Mucosa of descending colon (tissue), 3 donors: ENCODE data around the gene ZP3. TPM values are rescaled to one million over a fixed set of nuclear protein-coding genes. Genes with fewer than 3 reads are reported as not detected.
"Not testable (repeated sequence)": the region's sequence is repeated elsewhere in the genome, so short reads cannot be mapped to it uniquely, and the experiment has no call there.

Source experiments
- ATAC-seq: fragments of 200-7000 bp; cut with Tn5 transposase; one replicate; pipeline ENCODE4 v1.9.1; 2020; ENCODE audit warnings: mild to moderate bottlenecking, moderate library complexity
- DNase-seq, 3 donors: peaks; one replicate each; pipeline ENCODE4 v3.0.0-alpha.2; 2020
- H3K36me3 ChIP-seq: fragments of 200-600 bp; one replicate; pipeline ENCODE4 v1.8.0; 2021; ENCODE audit warnings: low read depth, mild to moderate bottlenecking
- H3K4me1 ChIP-seq: fragments of 200-600 bp; one replicate; pipeline ENCODE4 v1.8.0; 2021; ENCODE audit warnings: low read depth, mild to moderate bottlenecking
- H3K4me3 ChIP-seq: fragments of 200-600 bp; one replicate; pipeline ENCODE4 v1.8.0; 2021; ENCODE audit warnings: mild to moderate bottlenecking
- H3K9me3 ChIP-seq: fragments of 200-600 bp; one replicate; pipeline ENCODE4 v1.8.0; 2021; ENCODE audit warnings: mild to moderate bottlenecking
- intact Hi-C, 2 donors: fragments of 100-400 bp; cut with DNase I in 1 of 2; cut with micrococcal nuclease in 1 of 2; formaldehyde crosslinking; loops; one replicate each; pipeline versions ENCODE4 v1.11.0 to v1.11.1; 2022; cut with DNase I, micrococcal nuclease
- total RNA-seq, 3 donors: library from RNA; stranded (reverse); fragmentation: NEBNext Ultra II Directional in 2 of 3; extraction: Animal tissue kit (Norgen Biotek cat#: 25700) in 2 of 3; gene quantifications; one replicate each; pipeline versions ENCODE4 v1.2.1 to v1.2.4, GENCODE V29; 2021 to 2023
- TF ChIP-seq, protein P1 (sequence below): fragments of 200-600 bp; IDR thresholded peaks from one replicate; pipeline ENCODE4 v1.8.0; 2022; ENCODE audit warnings: antibody characterized with exemption, mild to moderate bottlenecking
- donor health status: DM: no; HTN: no; CAD: no; lungs with moderate emphysema.
- donor health status: DM: no; HTN: no; CAD: no.
- donor health status: DM: no; HTN: yes; CAD: no.

The ZP3 gene
- total RNA-seq, 3 donors from 2014 or later, result 4.4 to 16.1 (median 10.8) TPM

DNA sequence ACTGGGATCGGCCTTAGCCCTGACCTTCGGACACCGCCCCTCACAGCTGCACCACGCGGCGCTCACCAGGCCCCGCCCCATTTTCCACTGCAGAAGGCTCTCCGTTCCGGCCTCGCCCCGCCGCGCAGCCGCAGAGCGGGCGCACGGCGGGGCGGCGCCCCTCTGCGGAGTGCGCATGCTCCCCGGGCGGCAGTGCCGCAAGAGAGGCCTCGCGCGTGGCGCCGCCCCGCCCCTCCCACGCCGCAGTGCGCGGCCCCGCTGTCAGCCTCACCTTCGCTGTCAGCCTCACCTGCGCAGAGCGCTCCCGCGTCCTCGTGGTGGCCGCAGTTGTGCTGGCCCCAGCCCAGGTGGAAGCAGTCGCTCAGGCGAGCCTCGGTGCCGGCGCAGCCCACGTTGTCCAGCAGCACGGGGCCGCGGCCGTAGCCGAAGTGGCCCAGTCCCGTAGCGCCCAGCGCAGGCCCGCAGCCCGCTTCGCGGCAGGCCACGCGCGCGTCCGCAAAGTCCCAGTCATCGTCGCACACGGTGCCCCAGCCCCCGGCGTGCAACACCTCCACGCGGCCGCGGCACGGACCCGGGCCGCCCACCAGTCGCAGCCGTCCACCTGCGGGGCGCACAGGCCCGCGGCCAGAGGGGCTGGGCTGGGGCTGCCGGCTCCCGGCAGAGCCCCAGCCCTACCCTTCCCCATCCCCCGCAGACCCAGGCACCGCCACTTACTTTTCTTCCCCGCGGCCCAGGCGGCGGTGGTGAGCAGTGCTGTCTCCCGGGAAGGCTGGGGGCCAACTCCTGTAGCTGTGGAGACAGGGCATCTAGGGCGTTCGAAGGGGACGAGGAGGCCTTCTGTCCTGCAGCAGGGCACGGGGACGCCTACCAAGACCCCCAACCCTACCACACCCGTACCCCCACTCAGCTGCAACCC lies 31.4 kb upstream of the ZP3 start:
- H3K36me3 ChIP-seq, result no peaks in the 10 kb centered on the region
- no peaks in the 10 kb centered on the region for H3K9me3 ChIP-seq
- peaks cover 10% of the 10 kb centered on the region for H3K4me1 ChIP-seq
- intact Hi-C loops, result no loop called here
- TF ChIP-seq, protein P1, sequence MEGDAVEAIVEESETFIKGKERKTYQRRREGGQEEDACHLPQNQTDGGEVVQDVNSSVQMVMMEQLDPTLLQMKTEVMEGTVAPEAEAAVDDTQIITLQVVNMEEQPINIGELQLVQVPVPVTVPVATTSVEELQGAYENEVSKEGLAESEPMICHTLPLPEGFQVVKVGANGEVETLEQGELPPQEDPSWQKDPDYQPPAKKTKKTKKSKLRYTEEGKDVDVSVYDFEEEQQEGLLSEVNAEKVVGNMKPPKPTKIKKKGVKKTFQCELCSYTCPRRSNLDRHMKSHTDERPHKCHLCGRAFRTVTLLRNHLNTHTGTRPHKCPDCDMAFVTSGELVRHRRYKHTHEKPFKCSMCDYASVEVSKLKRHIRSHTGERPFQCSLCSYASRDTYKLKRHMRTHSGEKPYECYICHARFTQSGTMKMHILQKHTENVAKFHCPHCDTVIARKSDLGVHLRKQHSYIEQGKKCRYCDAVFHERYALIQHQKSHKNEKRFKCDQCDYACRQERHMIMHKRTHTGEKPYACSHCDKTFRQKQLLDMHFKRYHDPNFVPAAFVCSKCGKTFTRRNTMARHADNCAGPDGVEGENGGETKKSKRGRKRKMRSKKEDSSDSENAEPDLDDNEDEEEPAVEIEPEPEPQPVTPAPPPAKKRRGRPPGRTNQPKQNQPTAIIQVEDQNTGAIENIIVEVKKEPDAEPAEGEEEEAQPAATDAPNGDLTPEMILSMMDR, result no peak
- DNase-seq, result peak; percentile 96 to 97 (median 97)
- ATAC-seq, result peak; percentile 93
- H3K4me3 ChIP-seq, result peak overlapping the region; percentile 24

- H3K4me3 ChIP-seq, result no peak overlapping the region
- H3K4me1 ChIP-seq, result peaks cover 10% of the 10 kb centered on the region
- DNase-seq, result no peak
- TF ChIP-seq, protein P1, result no peak
- intact Hi-C loops, result no loop called here
- H3K36me3 ChIP-seq, result no peaks in the 10 kb centered on the region
- H3K9me3 ChIP-seq, result no peaks in the 10 kb centered on the region
- no peak for ATAC-seq
Measured at GRCh38 chr7:76394957-76395356, 29.8 kb upstream of the ZP3 start.

GRCh38 chr7:76395605-76395964 lies 29.2 kb upstream of the ZP3 start:
- H3K4me1 ChIP-seq, intact Hi-C loops, ATAC-seq, H3K36me3 ChIP-seq, DNase-seq, H3K4me3 ChIP-seq, H3K9me3 ChIP-seq: not testable (repeated sequence)

DNA sequence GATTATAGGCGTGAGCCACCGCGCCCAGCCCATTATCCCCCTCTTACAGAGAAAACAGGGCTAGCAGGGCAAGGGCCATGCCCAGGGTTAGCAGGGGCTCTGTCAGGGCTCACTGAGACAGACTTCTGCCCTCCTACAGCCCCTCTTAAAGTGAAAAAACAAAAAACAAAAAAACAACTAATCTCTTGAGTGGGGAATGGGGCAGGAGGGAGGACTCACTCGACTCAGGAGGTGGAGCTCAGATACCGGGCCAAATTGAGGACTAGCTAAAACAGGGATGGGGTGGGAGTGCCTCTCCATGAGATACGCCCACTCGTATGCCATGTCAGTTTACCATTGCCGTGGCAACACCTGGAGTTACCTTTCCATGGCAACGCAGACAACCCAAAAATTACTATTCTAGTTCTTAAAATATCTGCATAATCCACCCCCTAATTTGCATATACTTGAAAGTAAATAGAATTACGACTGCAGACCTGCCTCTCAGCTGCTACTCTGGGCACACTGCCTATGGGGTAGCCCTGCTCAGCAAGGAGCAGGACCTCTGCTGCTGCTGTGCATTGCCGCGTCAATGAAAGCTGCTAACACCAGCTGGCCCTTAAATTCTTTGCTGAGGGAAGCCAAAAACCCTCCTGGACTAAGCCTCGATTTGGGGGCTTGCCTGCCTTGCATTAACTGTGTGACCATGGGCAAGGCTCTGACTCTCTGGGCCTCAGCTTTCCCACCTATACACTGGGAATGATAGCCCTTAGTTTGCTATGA lies 28.6 kb upstream of the ZP3 start:
- Histone ChIP-seq H3K4me3 (no peak overlapping the region), H3K9me3 (no peaks in the 10 kb centered on the region), H3K4me1 (peaks cover 10% of the 10 kb centered on the region), H3K36me3 (no peaks in the 10 kb centered on the region)
- DNase-seq, result no peak
- intact Hi-C loops, result no loop called here
- ATAC-seq, result no peak
- TF ChIP-seq, protein P1, result no peak

- H3K9me3 ChIP-seq, result no peaks in the 10 kb centered on the region
- H3K4me3 ChIP-seq, result no peak overlapping the region
- H3K4me1 ChIP-seq, result peaks cover 10% of the 10 kb centered on the region
- TF ChIP-seq, protein P1, result no peak
- DNase-seq (no peak), ATAC-seq (no peak)
- intact Hi-C loops, result no loop called here
- no peaks in the 10 kb centered on the region for H3K36me3 ChIP-seq
Measured at GRCh38 chr7:76396864-76397263, 27.9 kb upstream of the ZP3 start.
